GM23248 (cell line): Measurements from ENCODE around the gene INS. TPM values are rescaled to one million over a fixed set of nuclear protein-coding genes. Genes with fewer than 3 reads are reported as not detected.

Experiments
- DNase-seq: peaks from one replicate; pipeline ENCODE4 v3.0.0-alpha.2; 2015
- H2AFZ ChIP-seq: fragments of 200-600 bp; sonication (generic); 2 replicates; pipeline ENCODE4 v1.6.1; 2016; ENCODE audit warnings: antibody characterized with exemption
- H3F3A ChIP-seq: fragments of 200-600 bp; sonication (generic); 2 replicates; pipeline ENCODE4 v1.6.1; 2016; ENCODE audit warnings: mild to moderate bottlenecking, antibody characterized with exemption, mixed run types; ENCODE audit not compliant: insufficient read depth
- H3K27ac ChIP-seq: fragments of 200-600 bp; sonication (generic); 2 replicates; pipeline ENCODE4 v1.5.1; 2016; ENCODE audit warnings: mild to moderate bottlenecking
- H3K27me3 ChIP-seq: fragments of 200-600 bp; sonication (generic); replicated peaks from 2 replicates; pipeline ENCODE4 v1.6.1; 2016; ENCODE audit warnings: mild to moderate bottlenecking; ENCODE audit not compliant: insufficient read depth
- H3K36me3 ChIP-seq: fragments of 200-600 bp; sonication (generic); 2 replicates; pipeline ENCODE4 v1.6.1; 2016; ENCODE audit warnings: low read depth, mild to moderate bottlenecking
- H3K4me1 ChIP-seq: fragments of 200-600 bp; sonication (generic); 2 replicates; pipeline ENCODE4 v1.6.1; 2016; ENCODE audit warnings: mild to moderate bottlenecking; ENCODE audit not compliant: insufficient read depth
- H3K4me2 ChIP-seq: fragments of 200-600 bp; sonication (generic); one replicate; pipeline ENCODE4 v1.6.1; 2016; ENCODE audit warnings: mild to moderate bottlenecking; ENCODE audit not compliant: unreplicated experiment
- H3K4me3 ChIP-seq: fragments of 200-600 bp; sonication (generic); 2 replicates; pipeline ENCODE4 v1.5.1; 2016; ENCODE audit warnings: mild to moderate bottlenecking
- H3K79me2 ChIP-seq: fragments of 200-600 bp; sonication (generic); 2 replicates; pipeline ENCODE4 v1.6.1; 2016; ENCODE audit warnings: mild to moderate bottlenecking; ENCODE audit not compliant: insufficient read depth
- H3K9ac ChIP-seq: fragments of 200-600 bp; sonication (generic); 2 replicates; pipeline ENCODE4 v1.6.1; 2016; ENCODE audit warnings: mild to moderate bottlenecking
- H3K9me2 ChIP-seq: fragments of 200-600 bp; sonication (generic); 2 replicates; pipeline ENCODE4 v1.6.1; 2016; ENCODE audit warnings: mixed run types, mild to moderate bottlenecking, moderate library complexity; ENCODE audit not compliant: insufficient read depth
- H3K9me3 ChIP-seq: fragments of 200-600 bp; sonication (generic); one replicate; pipeline ENCODE4 v1.6.1; 2017; ENCODE audit warnings: low read depth
- H4K20me1 ChIP-seq: fragments of 200-600 bp; sonication (generic); 2 replicates; pipeline ENCODE4 v1.6.0; 2016; ENCODE audit not compliant: insufficient read depth
- EZH2 ChIP-seq: fragments of 200-600 bp; sonication (generic); IDR thresholded peaks from 2 replicates; pipeline ENCODE4 v1.6.1; 2018; ENCODE audit warnings: antibody characterized with exemption, mild to moderate bottlenecking; ENCODE audit not compliant: insufficient read depth, poor library complexity, severe bottlenecking
- EZH2phosphoT487 ChIP-seq: fragments of 200-600 bp; sonication (generic); IDR thresholded peaks from 2 replicates; pipeline ENCODE4 v1.6.1; 2018; ENCODE audit warnings: antibody characterized with exemption, moderate library complexity, mild to moderate bottlenecking, low read depth; ENCODE audit not compliant: insufficient read depth
- WGBS, 2 experiments: methylation state at CpG; one replicate each; pipeline ENCODE4 v1.1.6; 2015 to 2017; ENCODE audit warnings: low lambda C conversion rate in 2 of 2, low coverage in 1 of 2; ENCODE audit errors: missing lambda C conversion rate in 2 of 2; 5-methylcytosine and 5-hydroxymethylcytosine counted together
- in situ Hi-C: fragments of 300-500 bp; cut with MboI; formaldehyde crosslinking; loops from 2 replicates; pipeline ENCODE4 v1.15.0; 2020
- polyA plus RNA-seq: library from polyadenylated mRNA; unstranded; fragments of >200 nt; fragmentation: Nextera tagmentation; extraction: Ambion mirVana; gene quantifications from 2 replicates; pipeline ENCODE4 v1.2.1, GENCODE V29; 2016
- total RNA-seq: library from RNA; depleted of rRNA; stranded (reverse); fragments of >200 nt; shearing (Covaris generic); gene quantifications from 2 replicates; pipeline ENCODE4 v1.2.3, GENCODE V29; 2014

Gene INS
- total and polyA plus RNA-seq, 2 experiments from 2014 or later = not detected

DNA sequence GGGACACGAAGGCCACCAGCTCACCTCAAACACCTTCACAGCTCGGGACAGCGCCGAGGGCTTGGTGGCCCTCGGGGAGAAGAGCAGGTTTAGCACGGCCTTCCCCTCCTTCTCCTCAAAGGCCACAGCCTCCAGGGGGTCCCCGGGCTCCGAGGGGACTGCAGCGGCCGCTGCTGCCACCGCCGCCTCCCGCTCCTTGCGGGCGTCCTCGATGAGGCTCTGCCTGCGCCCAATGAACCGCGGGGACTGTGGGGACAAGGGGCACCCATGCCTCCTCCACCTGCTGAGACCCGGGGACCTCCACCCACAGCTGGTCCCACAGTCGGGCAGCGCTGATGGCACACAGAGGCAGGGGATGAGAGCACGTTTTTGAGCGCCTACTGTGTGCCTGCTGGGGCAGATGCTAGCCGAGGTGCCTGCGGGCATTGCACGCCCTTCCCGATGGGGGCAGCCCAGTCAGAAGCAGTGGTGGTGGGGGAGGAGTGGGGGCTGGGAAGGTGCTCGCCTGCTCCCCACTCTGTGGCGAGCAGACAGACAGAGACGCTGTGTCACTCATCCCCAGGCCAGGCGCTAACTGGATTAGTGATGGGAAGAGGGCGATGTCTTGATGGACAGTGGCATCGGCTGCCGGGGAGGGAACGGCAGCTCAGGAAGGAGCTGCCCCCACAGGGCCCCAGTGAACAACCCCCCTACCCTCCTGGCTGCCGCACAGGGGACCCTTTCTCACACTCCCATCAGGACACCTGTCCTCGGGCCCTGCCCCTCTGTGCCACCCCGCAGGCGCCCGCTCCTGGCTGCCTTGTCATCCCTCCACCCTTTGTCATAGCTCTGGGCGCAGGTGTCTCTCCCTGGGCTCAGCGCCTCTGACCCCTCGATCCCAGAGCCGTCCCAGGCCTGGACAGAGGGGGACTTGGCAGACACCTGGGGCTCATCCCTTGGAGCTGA is 8.9 kb upstream of the INS start:
- H3K4me3 ChIP-seq = no peak overlapping the region
- H3K27ac ChIP-seq = no peak overlapping the region
- H3K36me3 ChIP-seq = no peaks in the 10 kb centered on the region
- H3K27me3 ChIP-seq = peaks cover 11% of the 10 kb centered on the region
- H3K4me1 ChIP-seq = no peaks in the 10 kb centered on the region
- no peak for DNase-seq
- H3K9me2 ChIP-seq = no peaks in the 10 kb centered on the region
- 63 to 75% methylated on average over 32 to 43 of the region's 45 CpGs for WGBS, 2 experiments
- no peaks in the 10 kb centered on the region for H3K9me3 ChIP-seq
- H3K79me2 ChIP-seq = no peaks in the 10 kb centered on the region
- in situ Hi-C loops = loop anchor here (25.0 kb wide), 2 partner anchors 308 to 458 kb away; partner anchors contain the start of gene LSP1
- H4K20me1 ChIP-seq = no peaks in the 10 kb centered on the region
- TF ChIP-seq EZH2 (no peak), EZH2phosphoT487 (no peak)
- H3F3A ChIP-seq = no peaks in the 10 kb centered on the region
- H2AFZ ChIP-seq = no peak overlapping the region
- H3K9ac ChIP-seq = no peak overlapping the region
- no peak overlapping the region for H3K4me2 ChIP-seq

DNA sequence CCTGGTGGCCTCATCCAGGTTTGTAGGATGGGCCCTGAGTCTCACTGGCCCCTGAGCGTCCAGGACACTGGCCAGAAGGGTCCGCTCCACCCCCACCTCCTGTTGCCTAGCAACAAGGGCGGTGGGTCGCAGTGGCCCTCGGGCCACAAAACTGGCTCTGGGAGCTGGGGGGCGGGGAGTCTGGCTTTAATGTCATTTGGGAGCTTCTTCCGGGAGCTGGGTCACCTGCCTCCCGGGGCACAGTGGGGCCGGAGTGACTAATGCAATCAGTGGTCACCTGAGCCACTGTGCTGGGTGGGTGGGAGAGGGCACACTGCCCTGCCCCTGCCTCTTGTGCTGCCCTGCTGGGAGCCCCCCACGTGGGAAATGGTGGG is 8.0 kb upstream of the INS start:
- peaks cover 11% of the 10 kb centered on the region for H3K27me3 ChIP-seq
- TF ChIP-seq EZH2phosphoT487 (no peak), EZH2 (no peak)
- H2AFZ ChIP-seq = no peak overlapping the region
- H3K9me2 ChIP-seq = no peaks in the 10 kb centered on the region
- H3K36me3 ChIP-seq = no peaks in the 10 kb centered on the region
- no peak for DNase-seq
- no peak overlapping the region for H3K27ac ChIP-seq
- H3K4me3 ChIP-seq = no peak overlapping the region
- no peak overlapping the region for H3K9ac ChIP-seq
- H3K4me1 ChIP-seq = no peaks in the 10 kb centered on the region
- WGBS, 2 experiments = 10 to 18% methylated on average over 9 to 10 of the region's 10 CpGs
- H3K4me2 ChIP-seq = no peak overlapping the region
- no peaks in the 10 kb centered on the region for H4K20me1 ChIP-seq
- H3K79me2 ChIP-seq = no peaks in the 10 kb centered on the region
- no peaks in the 10 kb centered on the region for H3F3A ChIP-seq
- H3K9me3 ChIP-seq = no peaks in the 10 kb centered on the region
- in situ Hi-C loops = loop anchor here (25.0 kb wide), 2 partner anchors 307 to 457 kb away; partner anchors contain the start of gene LSP1

DNA sequence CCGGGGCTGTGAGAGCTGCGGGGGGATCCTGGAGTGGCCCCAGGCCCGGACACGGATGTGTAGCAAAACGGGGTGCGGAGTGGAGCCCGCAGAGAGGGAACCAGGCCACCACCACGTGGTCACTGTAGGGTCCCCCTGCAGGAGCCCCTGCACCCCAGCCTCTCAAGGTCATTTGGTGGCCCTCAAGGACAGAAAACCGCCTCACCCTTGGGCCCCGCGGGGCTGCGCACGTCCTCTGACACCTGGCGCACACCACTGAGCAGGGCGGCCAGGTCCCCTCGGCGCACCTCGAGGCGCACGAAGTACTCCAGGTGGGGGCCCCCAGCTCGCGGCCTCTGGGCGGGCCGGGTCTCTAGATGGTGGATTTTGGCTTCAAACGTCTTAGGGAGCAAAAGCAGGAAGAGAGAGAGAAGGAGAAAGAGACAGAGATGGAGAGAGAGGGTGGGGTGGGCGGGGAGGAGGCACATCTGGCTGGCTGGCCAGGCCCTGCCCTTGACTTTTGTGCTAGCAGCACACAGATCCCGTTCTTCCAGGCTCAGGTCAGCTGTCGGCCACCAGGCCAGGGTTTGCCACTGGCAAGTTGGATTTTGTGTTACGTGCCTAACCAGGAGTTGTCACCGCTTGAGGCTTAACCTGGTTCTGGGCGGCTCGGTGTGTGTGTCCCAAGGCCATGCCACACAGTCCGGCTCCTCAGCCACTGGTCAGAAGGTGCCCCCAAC is 7.4 kb upstream of the INS start:
- Histone ChIP-seq H2AFZ (no peak overlapping the region), H3K4me1 (no peaks in the 10 kb centered on the region), H3K4me3 (no peak overlapping the region), H3K9me2 (no peaks in the 10 kb centered on the region), H4K20me1 (no peaks in the 10 kb centered on the region), H3K9me3 (no peaks in the 10 kb centered on the region), H3K79me2 (no peaks in the 10 kb centered on the region), H3K9ac (no peak overlapping the region), H3K27me3 (peaks cover 11% of the 10 kb centered on the region), H3K27ac (no peak overlapping the region), H3K4me2 (no peak overlapping the region), H3K36me3 (no peaks in the 10 kb centered on the region), H3F3A (no peaks in the 10 kb centered on the region)
- 67 to 72% methylated on average over 29 to 33 of the region's 33 CpGs for WGBS, 2 experiments
- no peak for TF ChIP-seq EZH2phosphoT487
- no peak for TF ChIP-seq EZH2
- in situ Hi-C loops = loop anchor here (25.0 kb wide), 2 partner anchors 306 to 456 kb away; partner anchors contain the start of gene LSP1
- no peak for DNase-seq

DNA sequence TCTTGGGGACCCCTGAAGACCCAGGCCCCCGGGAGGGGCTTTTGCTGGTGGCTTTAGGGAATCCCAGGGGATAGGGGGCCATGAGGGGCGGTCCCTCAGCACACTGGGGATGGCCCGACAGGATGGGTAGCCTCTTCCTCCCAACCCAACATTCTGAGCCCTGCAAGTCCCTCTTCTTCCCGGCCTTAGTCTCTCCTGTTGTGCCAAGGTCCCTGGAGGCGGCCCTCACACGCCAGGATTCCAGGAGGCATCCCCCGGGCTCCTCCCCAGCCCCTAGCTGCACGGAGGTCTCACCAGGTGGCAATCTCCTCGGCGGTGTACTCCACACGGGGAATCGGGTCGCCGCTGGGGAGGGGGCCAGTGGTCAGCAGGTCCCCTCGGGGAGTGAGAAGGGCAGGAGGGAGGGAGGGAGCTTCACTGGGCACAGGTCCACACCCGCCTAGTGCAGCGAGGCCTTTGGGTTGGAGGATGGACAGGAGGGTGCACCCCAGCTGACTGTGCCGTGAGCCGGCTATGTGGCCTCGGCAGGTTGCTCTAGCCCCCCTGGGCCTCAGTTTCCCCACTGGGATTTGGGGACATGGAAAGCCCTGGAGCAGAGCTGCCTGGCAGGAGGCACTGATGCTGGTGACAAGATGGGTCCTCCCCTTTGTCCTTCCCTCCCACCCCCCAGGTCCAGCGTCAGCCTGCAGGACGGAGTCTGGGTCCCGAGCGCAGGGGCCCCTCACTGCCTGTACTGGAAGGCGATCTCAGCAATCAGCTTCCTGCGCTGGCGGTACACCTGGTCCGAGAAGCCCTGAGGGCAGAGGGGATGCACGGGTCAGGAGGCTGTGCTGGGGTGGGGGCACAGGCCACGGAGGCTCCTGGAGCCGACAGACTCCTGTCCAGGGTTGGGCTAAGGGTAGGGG is 6.4 kb upstream of the INS start:
- no peaks in the 10 kb centered on the region for H4K20me1 ChIP-seq
- no peak overlapping the region for H2AFZ ChIP-seq
- no peaks in the 10 kb centered on the region for H3K36me3 ChIP-seq
- TF ChIP-seq EZH2 (no peak), EZH2phosphoT487 (no peak)
- no peak overlapping the region for H3K27ac ChIP-seq
- no peaks in the 10 kb centered on the region for H3K9me2 ChIP-seq
- H3K4me3 ChIP-seq = no peak overlapping the region
- no peak for DNase-seq
- no peaks in the 10 kb centered on the region for H3K9me3 ChIP-seq
- in situ Hi-C loops = loop anchor here (25.0 kb wide), 2 partner anchors 305 to 455 kb away; partner anchors contain the start of gene LSP1
- peaks cover 11% of the 10 kb centered on the region for H3K27me3 ChIP-seq
- no peak overlapping the region for H3K4me2 ChIP-seq
- WGBS, 2 experiments = 35 to 42% methylated on average over 27 to 31 of the region's 31 CpGs
- H3K9ac ChIP-seq = no peak overlapping the region
- no peaks in the 10 kb centered on the region for H3K4me1 ChIP-seq
- H3F3A ChIP-seq = no peaks in the 10 kb centered on the region
- H3K79me2 ChIP-seq = no peaks in the 10 kb centered on the region
